NCI-H1436 (cell line): ENCODE data around the gene SH3BP5.

Experiments
- DNase-seq: peaks from one replicate; lab custom pipeline; 2025; lab: John Stamatoyannopoulos, UW

SH3BP5 gene

DNA sequence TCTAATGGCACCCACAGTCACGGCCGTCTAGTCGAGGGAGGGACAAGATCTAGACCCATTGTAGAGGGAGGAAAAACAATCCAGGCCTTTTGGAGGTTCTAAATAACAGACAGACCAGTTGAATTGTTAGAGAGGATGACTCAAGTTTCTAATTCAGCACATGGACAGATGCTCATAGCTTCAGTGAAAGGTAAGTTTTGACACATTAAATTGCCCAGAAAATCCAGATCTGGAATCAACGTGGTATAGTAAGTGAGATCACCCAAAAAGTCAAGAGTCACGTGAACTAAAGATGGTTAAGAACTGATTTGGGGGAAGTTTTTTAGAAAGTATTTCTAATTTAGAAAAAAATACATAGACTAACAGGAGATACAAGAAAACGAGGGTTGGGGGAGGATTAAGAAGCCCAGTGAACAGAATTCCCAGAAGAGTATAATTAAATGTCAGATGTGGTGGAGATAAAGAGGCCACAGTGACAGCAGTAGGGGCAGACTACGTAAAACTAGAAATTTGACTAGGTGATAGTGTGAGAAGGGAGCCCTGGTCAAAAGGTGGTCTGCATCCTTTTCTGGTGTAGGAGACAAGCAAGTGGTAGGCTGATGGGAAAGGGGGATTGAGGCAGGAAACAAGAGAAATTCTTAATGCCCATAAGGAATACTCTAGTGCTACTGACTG, 79.2 kb downstream of the SH3BP5 start:
- DNase-seq, result no peak

GRCh38 chr3:15246186-15246585, 86.2 kb downstream of the SH3BP5 start:
- DNase-seq, result no peak

DNA sequence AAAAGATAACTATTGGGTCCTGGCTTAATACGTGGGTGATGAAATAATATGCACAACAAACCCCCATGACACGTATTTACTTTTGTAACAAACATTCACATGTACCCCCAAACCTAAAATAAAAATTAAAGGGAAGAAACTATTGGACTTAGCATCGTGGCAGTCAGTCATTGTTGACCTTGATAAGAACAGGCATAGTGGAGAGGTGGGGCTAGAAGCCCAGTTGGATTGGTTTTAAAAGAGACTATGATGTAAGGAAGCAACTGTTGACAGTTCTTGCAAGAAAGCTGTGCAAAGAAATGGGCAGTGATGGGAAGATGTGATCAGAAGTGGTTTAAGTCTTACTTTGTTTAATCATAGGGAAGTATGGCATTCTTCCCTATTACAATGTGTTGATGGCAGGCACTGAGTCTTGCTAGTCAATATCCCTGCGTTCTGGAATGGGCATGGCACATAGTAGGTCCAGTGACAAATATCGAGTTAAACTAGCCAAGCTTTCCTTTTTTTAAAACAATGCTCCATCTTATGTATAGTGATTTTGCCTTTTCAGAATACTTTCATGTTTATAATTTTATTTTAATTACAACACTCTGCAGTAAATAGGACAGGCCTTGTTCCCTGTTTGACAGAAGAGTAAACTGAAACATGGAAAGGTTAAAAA, 88.4 kb downstream of the SH3BP5 start:
- no peak for DNase-seq

- no peak for DNase-seq
These were observed 91.0 kb downstream of the SH3BP5 start for GRCh38 chr3:15241341-15241740.

DNA sequence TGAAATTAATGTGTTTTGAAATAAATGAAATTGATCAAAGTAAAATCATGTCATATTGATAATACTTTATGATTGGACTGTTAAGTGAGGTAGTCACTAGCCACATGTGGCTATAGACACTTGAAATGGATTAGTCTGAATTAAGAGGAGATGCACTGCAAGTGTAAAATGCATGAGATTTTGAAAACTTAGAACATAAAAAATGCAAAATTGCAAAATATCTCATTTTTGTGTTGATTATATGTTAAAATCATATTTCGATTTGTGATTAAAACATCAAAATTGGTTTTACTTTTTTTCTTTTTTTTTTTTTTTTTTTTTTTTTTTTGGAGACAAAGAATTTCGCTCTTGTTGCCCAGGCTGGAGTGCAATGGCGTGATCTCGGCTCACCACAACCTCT, 103.1 kb downstream of the SH3BP5 start:
- no peak for DNase-seq

DNA sequence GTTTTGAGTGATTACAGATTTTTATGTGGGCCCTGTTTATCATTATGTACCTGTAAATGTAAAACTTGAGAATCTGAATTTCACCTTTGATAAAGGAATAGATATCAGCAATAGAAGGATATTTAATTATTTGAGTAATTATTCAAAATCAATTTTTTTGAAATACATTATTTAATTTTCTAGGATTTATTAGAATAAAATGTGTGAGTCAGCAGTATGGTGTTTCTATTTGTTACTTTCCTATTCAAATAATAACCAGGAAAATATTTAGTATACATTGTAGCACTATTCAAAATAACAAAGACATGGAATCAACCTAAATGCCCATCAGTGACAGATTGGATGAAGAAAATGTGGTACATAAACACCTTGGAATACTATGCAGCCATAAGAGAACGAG, 104.2 kb downstream of the SH3BP5 start:
- no peak for DNase-seq

- DNase-seq, result no peak
These were observed 108.5 kb downstream of the SH3BP5 start for GRCh38 chr3:15223685-15224572.

DNA sequence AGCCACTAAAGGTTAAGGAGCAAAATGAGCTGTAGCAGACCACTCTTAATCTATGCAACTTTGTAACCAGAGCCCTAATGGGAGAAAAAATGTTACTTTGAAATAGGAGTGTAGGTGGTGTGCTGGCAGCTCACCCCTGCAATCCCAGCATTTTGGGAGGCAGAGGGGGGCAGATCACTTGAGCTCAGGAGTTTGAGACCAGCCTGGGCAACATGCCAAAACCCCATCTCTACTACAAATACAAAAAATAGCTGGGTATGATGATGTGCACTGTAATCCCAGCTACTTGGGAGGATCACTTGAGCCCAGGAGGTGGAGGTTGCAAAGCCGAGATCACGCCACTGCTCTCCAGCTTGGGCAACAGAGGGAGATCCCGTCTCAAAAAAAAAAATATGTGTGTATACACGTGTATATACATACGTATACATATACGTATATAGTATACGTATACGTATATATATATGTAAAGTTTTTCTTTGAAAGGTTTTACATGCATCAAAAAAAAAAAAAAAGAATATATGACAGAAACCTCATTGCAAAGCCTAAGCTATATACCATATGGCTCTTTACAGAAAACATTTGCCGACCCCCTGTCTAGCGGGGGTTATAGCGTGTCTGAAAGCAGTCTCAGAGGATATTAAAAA, 110.7 kb downstream of the SH3BP5 start:
- no peak for DNase-seq

DNA sequence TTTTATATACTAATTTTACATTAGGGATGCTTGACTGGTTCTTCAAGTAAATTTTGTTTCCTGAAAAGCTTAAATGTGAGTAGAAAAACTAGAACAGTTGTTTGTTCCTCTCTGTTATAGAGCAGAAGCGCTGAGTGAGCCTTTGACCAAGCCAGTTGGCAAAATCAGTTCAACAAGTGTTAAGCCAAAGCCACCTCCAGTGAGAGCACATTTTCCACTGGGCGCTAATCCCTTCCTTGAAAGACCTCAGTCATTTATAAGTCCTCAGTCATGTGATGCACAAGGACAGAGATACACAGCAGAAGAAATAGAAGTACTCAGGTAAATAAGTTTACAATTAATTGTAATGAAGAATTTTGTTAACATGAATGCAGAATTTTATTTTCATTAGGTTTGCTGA, 111.7 kb downstream of the SH3BP5 start:
- DNase-seq, result no peak

DNA sequence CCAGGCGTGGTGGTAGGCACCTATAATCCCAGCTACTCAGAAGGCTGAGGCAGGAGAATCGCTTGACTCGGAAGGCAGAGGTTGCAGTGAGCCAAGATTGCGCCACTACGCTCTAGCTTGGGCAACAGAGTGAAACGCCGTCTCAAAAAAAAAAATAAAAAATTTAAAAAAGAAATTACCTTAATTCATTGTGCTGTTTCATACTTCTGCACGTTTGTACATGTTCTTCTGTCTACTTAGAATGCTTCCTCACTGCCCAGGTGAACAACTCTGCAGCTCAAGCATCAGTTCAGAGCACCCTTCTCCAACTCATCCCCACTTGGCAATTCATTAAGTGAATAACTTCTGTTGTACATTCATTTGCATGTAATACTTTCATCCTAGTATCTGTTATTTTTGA, 112.3 kb downstream of the SH3BP5 start:
- DNase-seq, result no peak

GRCh38 chr3:15218689-15219088, 113.7 kb downstream of the SH3BP5 start:
- DNase-seq, result no peak

DNA sequence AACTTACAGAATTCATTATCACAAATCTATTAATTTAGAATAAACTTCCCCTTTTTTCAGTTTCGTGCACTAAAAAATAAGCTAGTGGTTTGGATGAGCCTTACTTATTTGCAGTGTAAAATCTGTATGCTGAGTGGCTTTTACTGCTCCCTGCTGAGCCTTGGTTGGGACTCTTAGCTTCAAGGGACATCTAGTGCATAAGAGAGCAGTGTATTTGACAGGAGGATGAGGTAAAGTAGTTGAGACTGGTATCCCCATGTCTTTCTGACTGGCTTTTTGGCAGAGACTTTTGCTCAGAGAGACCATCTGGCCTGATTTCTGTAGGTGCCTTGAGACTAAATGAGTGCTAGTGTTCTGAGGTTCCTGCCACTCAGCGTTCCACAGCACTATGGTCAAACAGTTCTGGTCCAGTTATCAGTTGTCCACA, 114.5 kb downstream of the SH3BP5 start:
- no peak for DNase-seq

- DNase-seq, result no peak
These were observed 115.2 kb downstream of the SH3BP5 start for GRCh38 chr3:15217011-15217671.

DNA sequence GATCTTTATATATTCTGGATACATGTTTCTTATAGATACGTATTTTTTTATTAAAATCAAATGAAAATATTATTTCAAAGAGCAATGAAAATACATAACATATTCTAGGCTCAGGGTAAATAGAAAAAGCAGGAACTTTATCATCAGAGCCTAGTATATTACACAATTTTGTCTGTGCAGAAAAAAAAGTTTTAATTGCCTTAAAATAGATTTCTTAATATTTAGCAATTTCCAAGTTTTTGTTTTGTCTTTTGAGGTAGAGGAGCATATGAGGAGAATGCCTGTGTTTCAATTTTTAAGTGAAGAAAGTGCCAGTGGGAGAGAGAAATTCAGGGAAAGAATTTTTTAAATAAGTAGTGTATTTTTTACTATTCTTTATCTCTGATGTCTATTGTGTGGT, 115.9 kb downstream of the SH3BP5 start:
- no peak for DNase-seq

GRCh38 chr3:15215996-15216395, 116.4 kb downstream of the SH3BP5 start:
- DNase-seq, result no peak

DNA sequence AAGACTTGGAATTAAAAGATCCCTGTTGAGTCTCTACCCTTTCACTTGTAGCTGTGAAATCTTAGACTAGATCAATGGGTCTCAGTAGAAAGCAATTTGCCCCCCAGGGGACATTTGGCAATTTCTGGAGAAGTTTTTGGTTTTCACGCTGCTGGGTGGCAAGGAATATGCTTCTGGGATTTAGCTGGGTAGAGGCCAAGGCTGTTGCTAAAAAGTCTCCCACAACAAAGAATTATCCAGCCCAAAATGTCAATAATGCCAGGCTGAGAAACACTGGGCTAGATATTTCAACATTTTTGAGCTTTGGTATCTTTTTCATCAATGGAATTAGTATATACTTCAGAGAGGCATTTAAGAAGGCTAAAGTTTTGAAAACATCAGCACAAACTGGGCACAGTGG, 117.6 kb downstream of the SH3BP5 start:
- DNase-seq, result no peak

DNA sequence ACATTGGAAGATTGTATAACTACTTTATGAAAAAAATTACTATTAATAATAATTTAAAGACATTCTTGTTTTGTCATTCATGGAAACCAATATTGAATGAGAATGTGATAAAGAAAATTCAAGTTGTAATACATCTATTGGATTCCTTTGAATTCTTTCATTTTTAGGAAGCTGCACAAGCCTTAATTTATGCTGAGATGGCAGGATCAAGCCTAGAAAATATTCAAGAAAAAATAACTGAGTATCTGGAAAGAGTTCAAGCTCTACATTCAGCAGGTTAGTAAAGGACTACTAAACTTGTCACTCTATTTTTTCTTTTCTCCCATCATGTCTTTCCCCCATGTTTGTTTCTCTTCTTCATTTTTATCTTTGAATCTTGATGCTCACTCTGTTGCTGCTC, 120.4 kb downstream of the SH3BP5 start:
- DNase-seq, result no peak

DNA sequence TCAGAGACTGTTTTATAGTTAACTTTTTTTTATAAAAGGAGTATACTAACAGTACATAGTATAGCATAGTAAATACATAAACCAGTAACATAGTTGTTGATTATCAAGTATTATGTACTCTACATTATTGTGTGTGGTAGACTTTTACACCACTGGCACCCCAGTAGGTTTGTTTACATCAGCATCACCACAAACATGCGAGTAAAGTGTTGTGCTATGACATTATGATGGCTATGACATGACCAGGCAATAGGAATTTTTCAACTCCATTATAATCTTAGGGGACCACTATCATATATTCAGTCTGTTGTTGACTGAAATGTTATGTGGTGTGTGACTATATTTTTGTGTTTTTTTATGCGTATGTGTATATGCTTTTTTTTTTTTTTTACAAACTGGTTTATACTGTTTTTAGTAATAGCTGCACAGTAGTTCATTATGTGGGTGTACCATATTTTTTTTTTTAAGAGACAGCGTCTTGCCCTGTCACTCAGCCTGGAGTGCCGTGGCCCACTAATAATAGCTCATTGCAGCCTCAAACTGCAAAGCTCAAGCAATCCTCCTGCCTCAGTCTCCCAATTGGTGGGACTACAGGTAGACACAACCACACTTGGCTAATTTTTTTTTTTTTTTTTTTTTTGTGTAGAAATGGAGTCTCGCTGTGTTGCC, 124.4 kb downstream of the SH3BP5 start:
- no peak for DNase-seq

DNA sequence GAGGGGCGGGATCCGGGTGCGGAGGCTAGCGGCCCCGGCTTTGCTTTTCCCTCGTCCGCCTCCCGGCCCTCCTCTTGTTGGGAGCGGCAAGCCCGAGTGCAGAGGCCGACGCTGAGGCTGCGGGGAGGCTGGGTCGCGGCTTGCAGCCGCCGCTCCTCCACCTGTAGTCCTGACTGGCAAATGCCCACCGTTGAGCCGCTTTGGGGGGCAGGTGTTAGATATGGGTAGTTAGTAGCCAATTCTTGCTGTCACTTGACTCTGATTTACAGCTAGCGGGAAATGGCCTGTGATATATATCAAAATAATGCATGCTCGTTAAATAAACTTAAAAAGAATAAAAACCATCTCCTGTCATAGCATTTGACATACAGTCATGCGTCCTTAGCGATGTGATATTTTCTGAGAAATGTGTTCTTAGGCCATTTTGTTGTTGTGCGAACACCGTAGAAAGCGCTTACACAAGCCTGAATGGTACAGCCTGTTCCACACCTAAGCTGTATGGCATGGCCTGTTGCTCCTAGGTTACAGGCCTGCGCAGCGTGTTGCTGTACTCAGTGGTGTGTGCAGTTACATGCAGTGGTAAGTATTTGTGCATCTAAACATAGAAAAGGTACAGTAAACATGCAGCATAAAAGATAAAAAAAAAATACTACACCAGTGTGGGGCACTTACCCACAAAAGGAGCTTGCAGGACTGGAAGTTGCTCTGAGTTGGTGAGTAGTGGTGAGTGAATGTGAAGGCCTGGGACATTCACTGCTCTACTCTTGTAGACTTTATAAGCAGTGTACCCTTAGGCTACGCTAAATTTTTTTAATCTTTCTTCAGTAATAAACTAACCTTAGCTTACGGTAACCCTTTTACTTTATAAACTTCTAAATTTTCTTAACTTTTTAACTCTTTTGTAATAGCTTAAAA, 125.5 kb downstream of the SH3BP5 start:
- no peak for DNase-seq

DNA sequence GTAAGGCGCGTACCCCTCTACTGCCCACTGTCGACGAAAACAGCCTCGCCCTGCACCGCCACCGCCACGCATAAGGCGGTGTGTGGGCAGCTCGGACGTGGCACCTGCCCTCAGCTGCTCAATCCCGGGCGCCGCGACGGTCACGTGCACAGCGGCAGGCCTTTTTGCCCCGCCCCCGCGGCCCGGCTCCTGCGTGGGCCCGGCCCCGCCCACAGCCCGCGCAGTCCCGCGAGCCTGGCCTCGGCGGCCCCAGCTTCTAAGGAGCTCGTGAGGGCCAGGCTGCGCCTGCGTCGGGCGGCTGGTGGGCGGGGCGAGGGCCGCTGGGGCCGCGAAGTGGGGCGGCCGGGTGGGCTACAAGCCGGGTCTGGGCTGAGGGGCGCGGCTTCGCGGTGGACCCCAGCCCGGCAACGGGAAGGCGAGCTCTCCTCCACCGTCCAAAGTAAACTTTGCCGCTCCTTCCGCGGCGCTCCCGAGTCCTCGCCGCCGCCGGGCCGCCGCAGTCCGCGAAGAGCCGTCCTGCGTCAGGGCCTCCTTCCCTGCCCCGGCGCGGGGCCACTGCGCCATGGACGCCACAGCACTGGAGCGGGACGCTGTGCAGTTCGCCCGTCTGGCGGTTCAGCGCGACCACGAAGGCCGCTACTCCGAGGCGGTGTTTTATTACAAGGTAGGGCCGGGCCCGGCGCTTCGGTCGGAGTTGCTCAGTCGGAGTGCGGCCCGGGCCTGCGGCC, 126.3 kb downstream of the SH3BP5 start, which contains the start of gene CAPN7:
Gene CAPN7, plus strand, starts transcription at position 313 of the 728 bp plus-strand sequence. Its CDS starts 250 bp downstream, at position 563.
- no peak for DNase-seq
